Mammary epithelial cell (primary cell): Measurements from ENCODE around the gene RAD51B.

ENCODE experiments used
- EZH2 ChIP-seq: IDR thresholded peaks from 2 replicates; pipeline ENCODE4 v1.6.1; 2012; ENCODE audit warnings: low read length, inconsistent platforms, borderline replicate concordance
- TF ChIP-seq, protein P1 (sequence below), 2 donors: IDR thresholded peaks in 1 of 2; conservative IDR thresholded peaks in 1 of 2; 2 replicates each; pipeline ENCODE4 v1.5.1; 2011 to 2012; ENCODE audit warnings: inconsistent platforms in 2 of 2, low read length in 2 of 2, mild to moderate bottlenecking in 2 of 2, control low read depth in 1 of 2, low read depth in 1 of 2; ENCODE audit not compliant: insufficient read depth in 1 of 2; ENCODE audit errors: extremely low read depth in 1 of 2

DNA sequence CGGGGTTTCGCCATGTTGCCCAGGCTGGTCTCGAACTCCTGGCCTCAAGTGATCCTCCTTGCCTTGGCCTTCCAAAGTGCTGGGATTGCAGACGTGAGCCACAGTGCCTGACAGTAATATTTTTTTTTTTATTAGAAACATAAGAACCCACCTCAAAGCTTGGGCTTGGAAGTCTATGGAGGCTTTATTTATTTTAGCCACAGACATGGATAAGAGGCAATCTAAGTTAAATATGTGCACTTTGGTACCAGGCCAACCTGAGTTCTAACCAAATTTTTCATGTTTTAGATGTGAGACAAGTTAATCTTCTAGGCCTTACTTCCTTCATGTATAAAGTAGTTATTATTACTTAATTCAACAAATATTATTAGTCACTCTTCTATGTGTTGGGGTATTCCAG lies 96.9 kb downstream of the RAD51B start:
- TF ChIP-seq, protein P1, sequence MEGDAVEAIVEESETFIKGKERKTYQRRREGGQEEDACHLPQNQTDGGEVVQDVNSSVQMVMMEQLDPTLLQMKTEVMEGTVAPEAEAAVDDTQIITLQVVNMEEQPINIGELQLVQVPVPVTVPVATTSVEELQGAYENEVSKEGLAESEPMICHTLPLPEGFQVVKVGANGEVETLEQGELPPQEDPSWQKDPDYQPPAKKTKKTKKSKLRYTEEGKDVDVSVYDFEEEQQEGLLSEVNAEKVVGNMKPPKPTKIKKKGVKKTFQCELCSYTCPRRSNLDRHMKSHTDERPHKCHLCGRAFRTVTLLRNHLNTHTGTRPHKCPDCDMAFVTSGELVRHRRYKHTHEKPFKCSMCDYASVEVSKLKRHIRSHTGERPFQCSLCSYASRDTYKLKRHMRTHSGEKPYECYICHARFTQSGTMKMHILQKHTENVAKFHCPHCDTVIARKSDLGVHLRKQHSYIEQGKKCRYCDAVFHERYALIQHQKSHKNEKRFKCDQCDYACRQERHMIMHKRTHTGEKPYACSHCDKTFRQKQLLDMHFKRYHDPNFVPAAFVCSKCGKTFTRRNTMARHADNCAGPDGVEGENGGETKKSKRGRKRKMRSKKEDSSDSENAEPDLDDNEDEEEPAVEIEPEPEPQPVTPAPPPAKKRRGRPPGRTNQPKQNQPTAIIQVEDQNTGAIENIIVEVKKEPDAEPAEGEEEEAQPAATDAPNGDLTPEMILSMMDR (conservative IDR thresholded peaks at IDR 0.05 in 1 of 2, IDR thresholded peaks at IDR 0.05 in 1 of 2; ENCODE audit: extremely low read depth in 1 of 2, insufficient read depth in 1 of 2, low read depth in 1 of 2, low read length in 2 of 2): no peak
- TF ChIP-seq EZH2: no peak
